Fibroblast of pulmonary artery (primary cell): Measurements from ENCODE around the gene FAM170A.

Experiments
- DNase-seq: peaks from one replicate; pipeline ENCODE4 v3.0.0-alpha.2; 2010; ENCODE audit warnings: low read depth
- H3K4me3 ChIP-seq: replicated peaks from 2 replicates; pipeline ENCODE4 v1.5.1; 2011; ENCODE audit warnings: low read depth, mild to moderate bottlenecking, control low read depth, low read length, moderate library complexity
- CTCF ChIP-seq: IDR thresholded peaks from 2 replicates; pipeline ENCODE4 v1.5.1; 2011; ENCODE audit warnings: mild to moderate bottlenecking, control low read depth, low read length, inconsistent platforms; ENCODE audit errors: missing control alignments

The FAM170A gene

GRCh38 chr5:119626086-119626485 is 3.3 kb upstream of the FAM170A start:
- no peak for TF ChIP-seq CTCF
- H3K4me3 ChIP-seq: no peak overlapping the region
- DNase-seq: no peak

GRCh38 chr5:119630752-119631440 is 1.5 kb downstream of the FAM170A start:
- no peak for TF ChIP-seq CTCF
- no peak for DNase-seq

GRCh38 chr5:119631660-119632059 is 2.3 kb downstream of the FAM170A start:
- H3K4me3 ChIP-seq: no peak overlapping the region
- DNase-seq: no peak
- no peak for TF ChIP-seq CTCF

More at GRCh38 chr5:119630752-119631440, 1.5 kb downstream of the FAM170A start:
- no peak overlapping the region for H3K4me3 ChIP-seq

- no peak overlapping the region for H3K4me3 ChIP-seq
- TF ChIP-seq CTCF: no peak
- DNase-seq: no peak
Measured at GRCh38 chr5:119651486-119651885, 22.1 kb downstream of the FAM170A start.

- TF ChIP-seq CTCF: no peak
- no peak for DNase-seq
- no peak overlapping the region for H3K4me3 ChIP-seq
Measured at GRCh38 chr5:119655061-119655460, 25.7 kb downstream of the FAM170A start.

GRCh38 chr5:119656023-119656422 is 26.7 kb downstream of the FAM170A start:
- H3K4me3 ChIP-seq: no peak overlapping the region
- no peak for DNase-seq
- TF ChIP-seq CTCF: no peak

- no peak for TF ChIP-seq CTCF
- DNase-seq: no peak
- H3K4me3 ChIP-seq: no peak overlapping the region
Measured at GRCh38 chr5:119666542-119666941, 37.2 kb downstream of the FAM170A start.
